Measurements from ENCODE around the gene AFAP1L1.

GRCh38 chr5:149388498-149389190, 117.0 kb downstream of the AFAP1L1 start:
- TF ChIP-seq ARNT (IDR thresholded peaks at IDR 0.05) (no peak), FOXK2 (IDR thresholded peaks at IDR 0.05) (no peak), FOXA1 (IDR thresholded peaks at IDR 0.05) (no peak), FOXM1 (IDR thresholded peaks at IDR 0.05; ENCODE audit: borderline replicate concordance) (no peak)
